ENCODE data around the gene PKP2.

GRCh38 chr12:32903763-32904162, 7.2 kb upstream of the PKP2 start:
- no peak for TF ChIP-seq CTCF (conservative IDR thresholded peaks at IDR 0.05; ENCODE audit: low read depth, low read length)
- no peak for TF ChIP-seq USF2 (IDR thresholded peaks at IDR 0.05; ENCODE audit: low read depth, low read length)
- no peak for TF ChIP-seq POLR2A (IDR thresholded peaks at IDR 0.05; ENCODE audit: low read depth, low read length)
- no peak for TF ChIP-seq RAD21 (IDR thresholded peaks at IDR 0.05; ENCODE audit: low read length)
- no peak for TF ChIP-seq FOS (IDR thresholded peaks at IDR 0.05; ENCODE audit: low read depth, low read length)
